HepG2 (cell line): ENCODE data around the gene IGBP1. TPM values are rescaled to one million over a fixed set of nuclear protein-coding genes. Genes with fewer than 3 reads are reported as not detected.

Experiments used
- ATAC-seq: fragments of 200-7000 bp; cut with Tn5 transposase; 3 replicates; pipeline ENCODE4 v1.9.1; 2020; ENCODE audit warnings: mild to moderate bottlenecking, moderate library complexity
- BruUV-seq: library from RNA; stranded (reverse); fragments of 400-500 nt; replicated peaks from 2 replicates; lab custom pipeline; 2021; lab: Mats Ljungman, UMichigan
- CTCF ChIA-PET: fragments of 300-600 bp; formaldehyde crosslinking; extraction: SDS; loops from one replicate; lab custom pipeline; 2021; ENCODE audit warnings: low total read pairs, inconsistent platforms, low intra/inter-chr PET ratio; lab: Yijun Ruan, JAX
- POLR2A ChIA-PET: fragments of 350-600 bp; sonication (Branson Sonifier 250); formaldehyde crosslinking; loops from one replicate; lab custom pipeline; 2020; ENCODE audit warnings: antibody characterized with exemption, inconsistent platforms; lab: Yijun Ruan, JAX
- DNase-seq: peaks from one replicate; pipeline ENCODE4 v3.0.0-alpha.2; 2015; ENCODE audit warnings: low spot score
- FAIRE-seq: peaks from 3 replicates; lab custom pipeline; 2011; peaks lifted over from hg19 to GRCh38; lab: Jason Lieb, UNC
- H2AFZ ChIP-seq: one replicate; pipeline ENCODE4 v1.6.1; 2011; ENCODE audit warnings: low read length, inconsistent platforms
- H3K27ac ChIP-seq: fragments of 300-600 bp; 3 replicates; pipeline ENCODE4 v1.8.0; 2011; ENCODE audit warnings: mixed run types, mild to moderate bottlenecking, mixed read lengths, low read length, inconsistent platforms; ENCODE audit not compliant: insufficient read depth; ENCODE audit errors: extremely low read length
- H3K27me3 ChIP-seq, 2 experiments: fragments of 200-600 bp in 1 of 2; 2 replicates in 1 of 2; 3 replicates in 1 of 2; pipeline versions ENCODE4 v1.6.0 to v1.8.0; 2011; ENCODE audit warnings: low read length in 2 of 2, mild to moderate bottlenecking in 2 of 2, moderate library complexity in 2 of 2, inconsistent platforms in 1 of 2; ENCODE audit not compliant: insufficient read depth in 2 of 2, control insufficient read depth in 1 of 2
- H3K36me3 ChIP-seq, 2 experiments: fragments of 200-600 bp in 1 of 2; replicated peaks in 1 of 2; 2 replicates in 1 of 2; 3 replicates in 1 of 2; pipeline versions ENCODE4 v1.5.1 to v1.8.0; 2011; ENCODE audit warnings: low read length in 2 of 2, inconsistent platforms in 1 of 2; ENCODE audit not compliant: insufficient read depth in 2 of 2, control insufficient read depth in 1 of 2
- H3K4me1 ChIP-seq: 2 replicates; pipeline ENCODE4 v1.5.1; 2012; ENCODE audit warnings: low read length, inconsistent platforms; ENCODE audit not compliant: insufficient read depth
- H3K4me2 ChIP-seq: 2 replicates; pipeline ENCODE4 v1.6.0; 2011; ENCODE audit warnings: low read depth, low read length, inconsistent platforms
- H3K4me3 ChIP-seq, 3 experiments: fragments of 200-600 bp in 1 of 3; sonication (generic), shearing (Covaris generic) in 1 of 3; replicated peaks in 1 of 3; 2 replicates each; pipeline ENCODE4 v1.5.1; 2011 to 2016; ENCODE audit warnings: low read length in 3 of 3, inconsistent platforms in 2 of 3, low read depth in 2 of 3, mild to moderate bottlenecking in 2 of 3, control low read depth in 1 of 3, mixed read lengths in 1 of 3; ENCODE audit not compliant: insufficient read depth in 1 of 3
- H3K79me2 ChIP-seq: one replicate; pipeline ENCODE4 v1.6.1; 2011; ENCODE audit warnings: low read length, inconsistent platforms; ENCODE audit not compliant: insufficient read depth
- H3K9ac ChIP-seq: 2 replicates; pipeline ENCODE4 v1.6.0; 2011; ENCODE audit warnings: mild to moderate bottlenecking, low read depth, low read length, inconsistent platforms; ENCODE audit not compliant: insufficient read depth
- H3K9me3 ChIP-seq: 2 replicates; pipeline ENCODE4 v1.5.1; 2012; ENCODE audit warnings: mild to moderate bottlenecking, low read length
- H4K20me1 ChIP-seq: 2 replicates; pipeline ENCODE4 v1.6.0; 2011; ENCODE audit warnings: inconsistent platforms, mild to moderate bottlenecking, low read length, moderate library complexity; ENCODE audit not compliant: insufficient read depth
- ATRX ChIP-seq: sonication (generic); formaldehyde crosslinking; IDR thresholded peaks from 2 replicates; pipeline ENCODE4 v1.4.0; 2020; ENCODE audit warnings: missing genetic modification reagents, borderline replicate concordance
- FOSL2 ChIP-seq: sonication (generic); formaldehyde crosslinking; IDR thresholded peaks from 2 replicates; pipeline ENCODE4 v1.4.0; 2020; ENCODE audit warnings: missing genetic modification reagents
- NR3C1 ChIP-seq: sonication (generic); formaldehyde crosslinking; IDR thresholded peaks from 2 replicates; pipeline ENCODE4 v1.4.0; 2020; ENCODE audit warnings: missing genetic modification reagents
- RARA ChIP-seq: IDR thresholded peaks from 2 replicates; pipeline ENCODE4 v1.6.1; 2016; ENCODE audit warnings: missing genetic modification reagents, missing compliant biosample characterization
- RFX5 ChIP-seq: IDR thresholded peaks from 2 replicates; pipeline ENCODE4 v1.6.1; 2011; ENCODE audit warnings: low read depth, low read length, improper control_type of control experiment
- SRSF1 ChIP-seq: fragments of 200-400 bp; formaldehyde crosslinking; optimal IDR thresholded peaks from 2 replicates; pipeline ENCODE3; 2017; ENCODE audit warnings: mild to moderate bottlenecking, low read depth, low read length, moderate library complexity
- ZXDC ChIP-seq: sonication (generic); formaldehyde crosslinking; IDR thresholded peaks from 2 replicates; pipeline ENCODE4 v1.5.0; 2020; ENCODE audit warnings: mild to moderate bottlenecking, missing genetic modification reagents
- WGBS: methylation state at CpG from one replicate; pipeline ENCODE4 v1.1.6; 2017; ENCODE audit warnings: low lambda C conversion rate; 5-methylcytosine and 5-hydroxymethylcytosine counted together
- in situ Hi-C: cut with HindIII; loops from 2 replicates; pipeline ENCODE4 v1.10.0; 2017; ENCODE audit warnings: low pct_unique_long_range_greater_than_20kb; ENCODE audit not compliant: extremely low pct_ligation_motif_present
- intact Hi-C: fragments of 100-400 bp; cut with micrococcal nuclease; formaldehyde crosslinking; loops from one replicate; pipeline ENCODE4 v1.10.0; 2022; ENCODE audit not compliant: unreplicated experiment
- polyA plus RNA-seq, 8 experiments: library from polyadenylated mRNA; depleted of rRNA in 3 of 8; stranded (reverse) in 7 of 8; unstranded in 1 of 8; fragments of >200 nt; fragmentation: Illumina TruSeq in 4 of 8; extraction: Trizol in 4 of 8; gene quantifications; 2 replicates each; pipeline versions ENCODE4 v1.2.1 to v1.2.3, GENCODE V29; 2011 to 2016; ENCODE audit warnings: low read depth in 4 of 8, missing spikeins in 1 of 8, mixed read lengths in 1 of 8; ENCODE audit not compliant: insufficient read depth in 1 of 8
- total RNA-seq, 5 experiments: library from RNA; depleted of rRNA; stranded (reverse); fragments of >200 nt; fragmentation: Illumina TruSeq; extraction: Trizol; gene quantifications; 2 replicates each; pipeline ENCODE4 v1.2.3, GENCODE V29; 2016; ENCODE audit warnings: low read depth in 1 of 5
- TF ChIP-seq, protein P1 (sequence below): IDR thresholded peaks from 2 replicates; pipeline ENCODE4 v1.4.0; 2020; ENCODE audit warnings: mild to moderate bottlenecking, missing genetic modification reagents
- TF ChIP-seq, protein P2 (sequence below): sonication (generic); formaldehyde crosslinking; IDR thresholded peaks from 2 replicates; pipeline ENCODE4 v1.8.0; 2022; ENCODE audit warnings: low read depth, missing genetic modification reagents

The IGBP1 gene
- total and polyA plus RNA-seq, 2 of the 13 experiments (the other 11 are each of a cell fraction or from before 2014, with no cell fraction given): 59.3 to 103 TPM

DNA sequence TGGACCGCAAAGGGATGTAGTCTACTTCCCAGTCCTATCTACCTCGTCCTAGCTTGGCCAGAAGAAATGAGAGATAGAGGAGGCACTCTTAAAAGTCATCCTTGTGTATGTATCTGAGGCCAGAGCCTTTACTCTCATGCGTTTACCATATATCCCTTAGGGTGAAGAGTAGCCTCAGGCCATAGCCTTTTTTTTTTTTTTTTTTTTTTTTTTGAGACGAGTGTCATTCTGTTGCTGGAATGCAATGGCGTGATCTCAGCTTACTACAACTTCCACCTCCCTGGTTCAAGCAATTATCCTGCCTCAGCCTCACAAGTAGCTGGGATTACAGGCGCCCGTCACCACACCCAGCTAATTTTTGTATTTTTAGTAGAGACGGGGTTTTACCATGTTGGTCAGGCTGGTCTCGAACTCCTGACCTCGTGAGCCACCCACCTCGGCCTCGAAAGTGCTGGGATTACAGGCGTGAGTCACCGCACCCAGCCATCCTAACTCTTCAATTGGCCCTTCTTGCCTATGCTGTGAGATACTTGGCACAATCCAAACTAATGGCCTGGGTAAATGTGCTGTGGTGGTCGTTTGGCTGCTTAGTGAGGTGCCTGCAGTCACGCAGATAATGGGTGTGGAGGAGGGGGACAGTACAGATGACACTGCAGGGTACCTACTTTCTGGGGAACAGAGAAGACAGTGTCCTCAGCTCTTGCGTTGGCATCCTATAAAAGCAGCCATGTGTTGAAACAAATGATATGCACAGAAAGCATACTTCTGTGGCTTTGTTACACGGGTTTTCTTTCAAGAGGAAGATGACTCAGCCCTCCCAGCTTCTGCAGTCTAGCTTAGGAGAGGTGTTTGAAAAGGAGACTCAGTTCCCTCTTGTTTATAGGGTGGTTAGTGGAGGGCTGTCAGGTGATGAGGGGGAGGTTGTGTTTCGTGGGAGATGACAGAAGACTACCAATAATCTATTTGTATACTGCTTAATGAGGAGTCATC is 33.6 kb downstream of the IGBP1 start (continued):
- TF ChIP-seq ZXDC (CRISPR knock-in tag) (no peak), ATRX (CRISPR knock-in tag) (no peak), SRSF1 (no peak), RFX5 (no peak)
- TF ChIP-seq, all 625 proteins: peak for 0

- ATAC-seq (peak; percentile 72), DNase-seq (peak; percentile 25), FAIRE-seq (peak; percentile 34)
- intact Hi-C loops (no loop called here), in situ Hi-C loops (no loop called here)
- H3K27me3 ChIP-seq: no peaks in the 10 kb centered on the region
- 30% methylated on average over 8 of the region's 11 CpGs for WGBS
- H3K4me1 ChIP-seq: peaks cover 14% of the 10 kb centered on the region
- H3K4me3 ChIP-seq: peak overlapping the region in 2 of 3 experiments; percentile 10 to 23; a peak in 1 of 6 replicates
- no peak overlapping the region for H2AFZ ChIP-seq
- ChIA-PET CTCF (no interaction called here), POLR2A (interaction anchor here (1.3 kb wide), 1 partner anchor 35 kb away, joined by 8 read pairs; the partner anchor contains the start of gene IGBP1)
- no peak overlapping the region for H3K9ac ChIP-seq
- no peaks in the 10 kb centered on the region for H3K79me2 ChIP-seq
- H4K20me1 ChIP-seq: no peaks in the 10 kb centered on the region
- no peaks in the 10 kb centered on the region for H3K9me3 ChIP-seq
- no peak overlapping the region for H3K27ac ChIP-seq
- no TSS peak for BruUV-seq
- peak overlapping the region; percentile 68 for H3K4me2 ChIP-seq
- TF ChIP-seq NR3C1 (no peak), FOSL2 (CRISPR knock-in tag) (peak; percentile 77), RARA (no peak)
- TF ChIP-seq, protein P1, sequence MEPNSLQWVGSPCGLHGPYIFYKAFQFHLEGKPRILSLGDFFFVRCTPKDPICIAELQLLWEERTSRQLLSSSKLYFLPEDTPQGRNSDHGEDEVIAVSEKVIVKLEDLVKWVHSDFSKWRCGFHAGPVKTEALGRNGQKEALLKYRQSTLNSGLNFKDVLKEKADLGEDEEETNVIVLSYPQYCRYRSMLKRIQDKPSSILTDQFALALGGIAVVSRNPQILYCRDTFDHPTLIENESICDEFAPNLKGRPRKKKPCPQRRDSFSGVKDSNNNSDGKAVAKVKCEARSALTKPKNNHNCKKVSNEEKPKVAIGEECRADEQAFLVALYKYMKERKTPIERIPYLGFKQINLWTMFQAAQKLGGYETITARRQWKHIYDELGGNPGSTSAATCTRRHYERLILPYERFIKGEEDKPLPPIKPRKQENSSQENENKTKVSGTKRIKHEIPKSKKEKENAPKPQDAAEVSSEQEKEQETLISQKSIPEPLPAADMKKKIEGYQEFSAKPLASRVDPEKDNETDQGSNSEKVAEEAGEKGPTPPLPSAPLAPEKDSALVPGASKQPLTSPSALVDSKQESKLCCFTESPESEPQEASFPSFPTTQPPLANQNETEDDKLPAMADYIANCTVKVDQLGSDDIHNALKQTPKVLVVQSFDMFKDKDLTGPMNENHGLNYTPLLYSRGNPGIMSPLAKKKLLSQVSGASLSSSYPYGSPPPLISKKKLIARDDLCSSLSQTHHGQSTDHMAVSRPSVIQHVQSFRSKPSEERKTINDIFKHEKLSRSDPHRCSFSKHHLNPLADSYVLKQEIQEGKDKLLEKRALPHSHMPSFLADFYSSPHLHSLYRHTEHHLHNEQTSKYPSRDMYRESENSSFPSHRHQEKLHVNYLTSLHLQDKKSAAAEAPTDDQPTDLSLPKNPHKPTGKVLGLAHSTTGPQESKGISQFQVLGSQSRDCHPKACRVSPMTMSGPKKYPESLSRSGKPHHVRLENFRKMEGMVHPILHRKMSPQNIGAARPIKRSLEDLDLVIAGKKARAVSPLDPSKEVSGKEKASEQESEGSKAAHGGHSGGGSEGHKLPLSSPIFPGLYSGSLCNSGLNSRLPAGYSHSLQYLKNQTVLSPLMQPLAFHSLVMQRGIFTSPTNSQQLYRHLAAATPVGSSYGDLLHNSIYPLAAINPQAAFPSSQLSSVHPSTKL: no peak
- TF ChIP-seq, protein P2, sequence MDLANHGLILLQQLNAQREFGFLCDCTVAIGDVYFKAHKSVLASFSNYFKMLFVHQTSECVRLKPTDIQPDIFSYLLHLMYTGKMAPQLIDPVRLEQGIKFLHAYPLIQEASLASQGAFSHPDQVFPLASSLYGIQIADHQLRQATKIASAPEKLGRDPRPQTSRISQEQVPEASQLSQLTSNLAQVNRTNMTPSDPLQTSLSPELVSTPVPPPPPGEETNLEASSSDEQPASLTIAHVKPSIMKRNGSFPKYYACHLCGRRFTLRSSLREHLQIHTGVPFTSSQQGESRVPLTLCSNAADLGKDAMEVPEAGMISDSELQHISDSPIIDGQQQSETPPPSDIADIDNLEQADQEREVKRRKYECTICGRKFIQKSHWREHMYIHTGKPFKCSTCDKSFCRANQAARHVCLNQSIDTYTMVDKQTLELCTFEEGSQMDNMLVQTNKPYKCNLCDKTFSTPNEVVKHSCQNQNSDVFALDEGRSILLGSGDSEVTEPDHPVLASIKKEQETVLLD (CRISPR knock-in tag): no peak
- peaks cover 0 to 3% of the 10 kb centered on the region in 2 experiments; a peak in 1 of 5 replicates for H3K36me3 ChIP-seq
Observed at GRCh38 chrX:70168238-70169188, 35.3 kb downstream of the IGBP1 start.
